Measurements from ENCODE around the gene TMEM184A.
"Not testable (repeated sequence)": the region's sequence is repeated elsewhere in the genome, so short reads cannot be mapped to it uniquely, and the experiment has no call there.

Gene TMEM184A

GRCh38 chr7:1531263-1531978 is 24.6 kb downstream of the TMEM184A start:
- FAIRE-seq, result no peak
- no peak for TF ChIP-seq POLR2A (IDR thresholded peaks at IDR 0.05; ENCODE audit: low read depth, low read length)
- no peak for DNase-seq (ENCODE audit: insufficient read length, low spot score)

DNA sequence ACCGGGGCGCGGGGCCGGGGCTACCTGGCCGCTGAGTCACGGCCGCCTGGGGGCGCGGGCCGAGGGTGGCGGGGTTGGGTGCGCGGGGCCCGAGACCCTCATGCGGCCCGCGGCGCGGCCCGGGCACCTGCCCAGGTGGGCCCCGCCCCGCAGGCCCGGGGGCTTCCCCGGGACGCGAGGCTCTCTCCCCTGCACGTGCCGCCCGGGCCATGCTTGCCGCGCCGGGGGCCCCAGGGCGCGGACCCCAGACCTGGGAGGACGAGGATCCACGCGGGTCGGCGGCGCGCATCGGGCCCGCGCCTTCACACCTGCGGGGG is 25.1 kb downstream of the TMEM184A start:
- no peak for FAIRE-seq
- no peak for TF ChIP-seq POLR2A (IDR thresholded peaks at IDR 0.05; ENCODE audit: low read depth, low read length)
- DNase-seq (ENCODE audit: insufficient read length, low spot score), result no peak

- no peak for TF ChIP-seq POLR2A (IDR thresholded peaks at IDR 0.05; ENCODE audit: low read depth, low read length)
- no peak for DNase-seq (ENCODE audit: insufficient read length, low spot score)
- FAIRE-seq, result no peak
These were observed 26.5 kb downstream of the TMEM184A start for GRCh38 chr7:1529383-1530116.

DNA sequence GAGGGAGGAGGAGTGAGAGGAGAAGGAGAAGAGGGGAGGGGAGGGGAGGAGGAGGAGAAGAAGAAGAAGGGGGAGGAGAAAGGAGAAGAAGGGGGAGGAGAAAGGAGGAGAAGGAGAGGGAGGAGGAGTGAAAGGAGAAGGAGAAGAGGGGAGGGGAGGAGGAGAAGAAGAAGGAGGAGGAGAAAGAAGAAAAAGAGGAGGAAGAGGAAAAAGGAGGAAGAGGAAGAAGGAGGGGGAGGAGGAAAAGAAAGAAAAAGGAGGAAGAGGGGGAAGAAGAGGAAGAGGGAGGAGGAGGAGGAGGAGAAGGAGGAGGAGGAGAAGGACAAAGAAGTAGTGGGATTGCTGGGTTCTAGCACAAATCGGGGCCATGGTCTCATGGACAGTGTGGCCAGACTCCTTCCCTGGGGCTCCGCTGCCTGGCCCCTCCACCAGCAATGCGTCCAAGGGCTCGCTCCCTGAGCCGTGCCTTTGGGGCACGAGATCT is 29.7 kb downstream of the TMEM184A start:
- TF ChIP-seq POLR2A (IDR thresholded peaks at IDR 0.05; ENCODE audit: low read depth, low read length), result no peak
- FAIRE-seq (no peak), DNase-seq (ENCODE audit: insufficient read length, low spot score) (no peak)

DNA sequence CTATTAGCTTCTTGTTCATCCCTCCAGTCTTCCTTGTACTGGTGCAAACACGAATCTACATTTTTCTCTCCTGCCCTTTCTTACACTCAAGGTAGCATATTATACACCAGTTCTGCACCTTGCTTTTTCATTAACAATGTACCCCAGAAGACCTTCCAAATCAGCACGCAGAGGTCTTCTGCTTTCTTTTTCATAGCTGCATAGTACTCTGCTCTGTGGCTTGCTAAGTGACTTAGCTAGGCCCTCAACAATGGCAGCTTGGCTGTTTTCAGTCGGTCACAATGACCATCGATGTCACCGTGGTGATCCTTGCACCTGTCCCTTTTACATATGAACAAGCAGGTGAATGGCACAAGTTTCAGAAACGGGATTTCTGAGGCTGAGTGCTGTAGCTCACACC is 30.6 kb downstream of the TMEM184A start:
- DNase-seq (ENCODE audit: insufficient read length, low spot score) (no peak), FAIRE-seq (no peak)
- no peak for TF ChIP-seq POLR2A (IDR thresholded peaks at IDR 0.05; ENCODE audit: low read depth, low read length)

GRCh38 chr7:1523844-1524243 is 32.2 kb downstream of the TMEM184A start:
- no peak for FAIRE-seq
- TF ChIP-seq POLR2A (IDR thresholded peaks at IDR 0.05; ENCODE audit: low read depth, low read length), result no peak
- no peak for DNase-seq (ENCODE audit: insufficient read length, low spot score)

DNA sequence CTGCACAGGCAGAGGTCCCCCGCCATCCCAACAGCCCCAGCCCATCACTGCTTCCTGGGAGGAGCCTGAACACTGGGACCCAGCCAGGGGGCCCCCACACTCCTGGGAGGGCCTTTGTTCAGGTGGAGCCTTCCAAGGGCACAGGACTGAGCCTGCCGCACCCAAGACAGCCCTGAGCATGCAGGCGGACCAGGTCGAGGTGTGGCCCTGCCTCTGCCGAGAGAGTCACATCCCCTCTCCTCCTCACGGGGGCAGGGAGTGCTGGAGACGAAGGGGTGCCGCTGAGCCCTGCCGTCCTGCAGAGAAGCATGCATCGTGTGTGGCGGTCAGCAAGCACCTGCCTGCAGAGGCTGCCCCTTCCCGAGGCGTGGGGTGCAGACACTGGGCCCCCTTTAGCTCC is 32.8 kb downstream of the TMEM184A start:
- FAIRE-seq (no peak), DNase-seq (ENCODE audit: insufficient read length, low spot score) (no peak)
- TF ChIP-seq POLR2A (IDR thresholded peaks at IDR 0.05; ENCODE audit: low read depth, low read length), result no peak

GRCh38 chr7:1521456-1521855 is 34.5 kb downstream of the TMEM184A start:
- FAIRE-seq, result no peak
- no peak for TF ChIP-seq POLR2A (IDR thresholded peaks at IDR 0.05; ENCODE audit: low read depth, low read length)
- no peak for DNase-seq (ENCODE audit: insufficient read length, low spot score)

- FAIRE-seq (no peak), DNase-seq (ENCODE audit: insufficient read length, low spot score) (peak; percentile 99)
- TF ChIP-seq POLR2A (IDR thresholded peaks at IDR 0.05; ENCODE audit: low read depth, low read length), result no peak
These were observed 35.3 kb downstream of the TMEM184A start for GRCh38 chr7:1520539-1521234.

- DNase-seq (ENCODE audit: insufficient read length, low spot score), result not testable (repeated sequence)
These were observed 36.6 kb downstream of the TMEM184A start for GRCh38 chr7:1519322-1519922.

GRCh38 chr7:1516586-1517251 is 39.3 kb downstream of the TMEM184A start:
- DNase-seq (ENCODE audit: insufficient read length, low spot score) (peak; percentile 81), FAIRE-seq (no peak)
- TF ChIP-seq POLR2A (IDR thresholded peaks at IDR 0.05; ENCODE audit: low read depth, low read length), result no peak

More at GRCh38 chr7:1519322-1519922, 36.6 kb downstream of the TMEM184A start:
- not testable (repeated sequence) for FAIRE-seq

- not testable (repeated sequence) for FAIRE-seq; DNase-seq (ENCODE audit: insufficient read length, low spot score)
These were observed 40.5 kb downstream of the TMEM184A start for GRCh38 chr7:1515509-1515967.

DNA sequence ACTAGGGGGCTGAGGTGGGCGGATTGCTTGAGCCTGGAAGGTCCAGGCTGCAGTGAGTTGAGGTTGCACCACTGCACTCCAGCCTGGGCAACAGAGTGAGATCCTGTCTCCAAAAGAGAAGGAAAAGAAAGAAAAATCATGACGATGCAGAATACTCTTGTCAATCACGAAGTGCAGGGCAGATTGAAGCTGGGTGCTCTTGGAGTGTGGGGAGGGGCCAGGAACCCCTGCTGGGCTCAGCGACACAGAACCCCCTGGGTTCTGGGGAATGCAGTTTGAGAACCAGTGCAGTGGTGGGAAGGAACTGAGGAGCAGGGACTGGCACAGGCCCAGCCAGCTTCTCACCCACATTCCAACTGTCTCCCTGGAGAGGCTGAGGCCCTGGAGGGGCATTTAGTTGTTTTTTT is 41.0 kb downstream of the TMEM184A start:
- no peak for FAIRE-seq

DNA sequence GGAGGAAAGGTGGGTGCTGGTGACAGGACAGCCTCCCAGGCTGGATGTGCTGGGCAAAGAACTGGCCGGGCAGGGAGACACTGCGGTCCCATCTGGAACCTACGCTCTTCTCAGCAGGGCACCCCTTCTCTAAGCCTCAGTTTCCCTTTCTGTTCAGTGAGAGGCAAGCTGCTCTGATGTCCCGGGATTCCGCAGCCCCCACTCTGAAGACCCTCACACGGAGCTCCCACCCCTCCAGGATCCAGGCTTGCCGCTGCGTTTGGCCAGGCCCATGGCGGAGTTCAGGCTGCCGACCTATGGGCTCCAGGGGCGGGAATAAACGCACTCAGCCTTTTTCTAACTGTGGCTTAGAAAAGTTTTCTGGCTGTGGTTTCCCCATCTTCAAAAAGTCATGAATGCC is 41.6 kb downstream of the TMEM184A start:
- FAIRE-seq (no peak), DNase-seq (ENCODE audit: insufficient read length, low spot score) (no peak)
- no peak for TF ChIP-seq POLR2A (IDR thresholded peaks at IDR 0.05; ENCODE audit: low read depth, low read length)

More for the DNA sequence above, 41.0 kb downstream of the TMEM184A start:
- TF ChIP-seq POLR2A (IDR thresholded peaks at IDR 0.05; ENCODE audit: low read depth, low read length), result no peak
- no peak for DNase-seq (ENCODE audit: insufficient read length, low spot score)

All from H54 (cell line).